ACHN (cell line): Measurements from ENCODE around the gene KNL1.
"Not testable (repeated sequence)": the region's sequence is repeated elsewhere in the genome, so short reads cannot be mapped to it uniquely, and the experiment has no call there.

ENCODE experiments used
- DNase-seq: peaks from one replicate; pipeline ENCODE4 v3.0.0-alpha.2; 2015
- in situ Hi-C: cut with HindIII; loops from 2 replicates; pipeline ENCODE4 v1.10.0; 2017; ENCODE audit warnings: low sequenced_read_pairs, low pct_ligation_motif_present, low pct_unique_long_range_greater_than_20kb

The KNL1 gene

DNA sequence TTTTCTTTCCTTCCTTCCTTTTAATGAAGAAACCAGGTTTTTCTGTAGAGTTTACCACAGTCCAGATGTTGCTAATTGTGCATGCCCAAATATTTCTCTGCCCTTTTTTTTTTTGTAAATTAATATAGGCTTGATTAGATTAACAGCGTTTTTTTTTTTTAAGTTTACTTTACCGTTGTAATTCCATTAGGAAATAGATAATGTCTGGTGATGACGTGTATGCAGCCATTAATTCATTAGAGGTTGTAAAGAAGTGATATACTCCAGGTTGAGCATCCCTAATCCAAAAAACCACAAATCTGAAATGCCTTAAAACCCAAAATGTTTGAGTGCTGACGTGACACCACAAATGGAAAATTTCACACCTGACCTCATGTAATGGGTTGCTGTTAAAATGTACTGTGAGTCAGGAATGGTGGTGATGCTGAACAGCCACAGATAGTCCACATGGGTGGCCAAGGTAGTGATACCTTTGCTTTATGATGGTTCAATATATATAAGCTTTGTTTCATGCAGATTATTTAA lies 43.2 kb downstream of the KNL1 start:
- in situ Hi-C loops: no loop called here
- DNase-seq: no peak

DNA sequence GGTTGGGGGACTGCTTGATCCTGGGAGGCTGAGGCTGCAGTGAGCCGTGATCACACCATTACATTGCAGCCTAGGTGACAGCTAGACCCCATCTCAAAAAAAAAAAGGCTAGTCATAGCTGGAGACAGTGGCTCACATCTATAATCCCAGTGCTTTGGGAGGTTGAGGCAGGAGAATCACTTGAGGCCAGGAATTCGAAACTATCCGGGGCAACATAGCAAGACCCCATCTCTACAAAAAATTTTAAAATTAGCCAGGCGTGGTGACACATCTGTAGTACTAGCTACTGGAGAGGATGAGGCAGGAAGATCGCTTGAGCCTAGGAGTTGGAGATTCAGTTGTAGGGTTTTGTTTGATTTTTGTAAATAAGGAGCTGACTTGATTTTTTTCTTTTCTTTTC lies 45.6 kb downstream of the KNL1 start:
- DNase-seq: no peak

DNA sequence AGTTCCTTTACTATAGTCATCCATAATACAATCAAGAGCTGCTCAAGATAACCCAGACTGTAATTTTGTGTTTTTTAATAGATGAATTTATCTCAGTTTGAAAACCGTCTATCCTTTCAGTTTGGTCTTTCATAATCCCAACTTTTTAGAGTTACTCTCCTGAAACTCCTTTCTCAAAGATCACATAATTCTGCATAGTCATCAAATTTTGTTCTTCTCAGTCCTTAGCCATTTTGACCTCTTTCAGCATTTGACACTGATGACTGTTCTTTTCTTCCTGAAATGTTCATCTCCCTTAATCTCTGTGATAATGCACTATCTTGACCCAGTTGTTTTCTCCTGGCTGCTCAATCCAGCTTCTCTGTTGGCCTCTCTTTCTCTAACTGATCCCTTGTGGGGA lies 53.5 kb downstream of the KNL1 start:
- no peak for DNase-seq
- in situ Hi-C loops: no loop called here

More for the DNA sequence above, 45.6 kb downstream of the KNL1 start:
- in situ Hi-C loops: no loop called here

DNA sequence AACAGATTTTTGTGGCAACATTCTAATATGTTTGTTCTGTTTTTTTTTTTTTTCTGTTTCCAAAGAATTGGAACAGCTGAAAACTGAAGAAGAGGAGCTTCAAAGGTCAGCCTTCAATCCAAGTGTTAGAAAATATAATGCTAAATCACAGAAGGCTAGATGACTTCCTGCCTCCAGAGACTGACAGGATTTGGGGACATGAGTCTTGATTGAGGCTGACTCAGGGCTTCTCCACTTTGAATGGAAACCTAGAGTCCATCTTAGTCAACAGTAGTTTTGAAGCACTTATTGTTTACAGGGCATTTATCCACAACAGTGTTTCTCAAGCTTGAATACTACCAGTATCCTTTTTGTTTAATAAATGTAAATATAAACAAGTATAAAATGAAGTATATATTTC lies 56.4 kb downstream of the KNL1 start:
- DNase-seq: no peak
- in situ Hi-C loops: no loop called here

DNA sequence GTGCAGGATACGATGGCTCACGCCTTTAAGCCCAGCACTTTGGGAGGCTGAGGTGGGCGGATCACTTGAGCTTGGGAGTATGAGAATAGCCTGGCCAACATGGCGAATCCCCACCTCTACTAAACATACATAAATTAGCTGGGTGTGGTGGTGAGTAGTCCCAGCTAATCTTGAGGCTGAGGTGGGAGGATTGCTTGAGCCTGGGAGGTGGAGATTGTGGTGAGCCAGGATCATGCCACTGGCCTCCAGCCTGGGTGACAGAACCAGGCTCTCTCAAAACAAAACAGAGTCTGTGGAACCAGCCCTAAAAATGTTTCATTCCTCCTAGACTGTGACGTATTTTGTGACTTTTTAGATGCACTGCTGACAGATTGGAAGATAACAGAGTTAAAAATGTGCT lies 66.6 kb downstream of the KNL1 start:
- in situ Hi-C loops: no loop called here

DNA sequence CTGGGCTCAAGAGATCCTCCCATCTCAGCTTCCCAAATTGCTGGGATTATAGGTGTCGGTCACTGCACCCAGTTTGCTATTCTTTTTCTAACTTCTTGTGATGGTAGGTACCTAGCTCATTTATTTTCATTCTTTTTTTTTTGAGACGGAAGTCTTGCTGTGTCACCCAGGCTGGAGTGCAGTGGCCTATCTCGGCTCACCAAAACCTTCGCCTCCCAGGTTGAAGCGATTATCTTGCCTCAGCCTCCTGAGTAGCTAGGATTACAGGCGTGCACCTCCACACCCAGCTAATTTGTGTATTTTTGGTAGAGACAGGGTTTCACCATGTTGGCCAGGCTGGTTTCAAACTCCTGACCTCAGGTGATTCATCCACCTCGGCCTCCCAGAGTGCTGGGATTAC lies 70.9 kb downstream of the KNL1 start:
- no peak for DNase-seq
- in situ Hi-C loops: no loop called here

More for the DNA sequence above, 66.6 kb downstream of the KNL1 start:
- DNase-seq: no peak

DNA sequence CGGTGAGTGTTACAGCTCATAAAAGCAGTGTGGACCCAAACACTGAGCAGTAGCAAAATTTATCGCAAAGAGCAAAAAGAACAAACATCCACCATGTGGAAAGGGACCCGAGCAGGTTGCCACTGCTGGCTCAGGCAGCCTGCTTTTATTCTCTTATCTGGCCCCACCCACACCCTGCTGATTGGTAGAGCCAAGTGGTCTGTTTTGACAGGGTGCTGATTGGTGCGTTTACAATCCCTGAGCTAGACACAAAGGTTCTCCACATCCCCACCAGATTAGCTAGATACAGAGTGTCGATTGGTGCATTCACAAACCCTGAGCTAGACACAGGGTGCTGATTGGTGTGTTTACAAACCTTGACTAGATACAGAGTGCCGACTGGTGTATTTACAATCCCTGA lies 82.2 kb downstream of the KNL1 start:
- DNase-seq, in situ Hi-C loops: not testable (repeated sequence)

DNA sequence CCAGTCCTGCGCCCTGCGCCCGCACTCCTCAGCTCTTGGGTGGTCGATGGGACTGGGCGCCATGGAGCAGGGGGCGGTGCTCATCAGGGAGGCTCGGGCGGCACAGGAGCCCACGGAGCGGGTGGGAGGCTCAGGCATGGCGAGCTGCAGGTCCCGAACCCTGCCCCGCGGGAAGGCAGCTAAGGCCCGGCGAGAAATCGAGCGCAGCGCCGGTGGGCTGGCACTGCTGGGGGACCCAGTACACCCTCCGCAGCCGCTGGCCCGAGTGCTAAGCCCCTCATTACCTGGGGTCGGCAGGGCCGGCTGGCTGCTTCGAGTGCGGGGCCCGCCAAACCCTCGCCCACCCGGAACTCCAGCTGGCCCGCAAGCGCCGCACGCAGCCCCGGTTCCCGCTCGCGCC lies 82.9 kb downstream of the KNL1 start:
- in situ Hi-C loops: not testable (repeated sequence)

DNA sequence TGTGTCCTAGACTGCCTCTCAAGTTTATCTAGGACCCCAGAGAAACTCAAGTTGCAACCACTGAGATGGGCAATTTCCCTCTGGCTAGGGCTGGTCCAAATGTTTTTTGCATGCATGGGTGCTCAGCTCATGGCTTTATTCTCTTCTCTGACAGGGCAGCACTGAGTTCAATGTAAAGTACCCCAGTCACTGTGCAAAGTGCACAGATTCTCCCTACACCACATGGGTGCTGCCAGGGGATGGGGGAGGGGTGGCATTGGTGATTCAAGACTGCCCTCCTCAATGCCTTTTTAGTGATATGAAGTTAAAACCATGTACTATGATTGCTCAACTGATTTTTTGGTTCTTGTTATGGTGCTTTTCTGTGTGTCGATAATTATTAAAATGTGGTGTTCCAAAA lies 86.1 kb downstream of the KNL1 start:
- no peak for DNase-seq
- in situ Hi-C loops: no loop called here

More for the DNA sequence above, 82.9 kb downstream of the KNL1 start:
- DNase-seq: not testable (repeated sequence)

DNA sequence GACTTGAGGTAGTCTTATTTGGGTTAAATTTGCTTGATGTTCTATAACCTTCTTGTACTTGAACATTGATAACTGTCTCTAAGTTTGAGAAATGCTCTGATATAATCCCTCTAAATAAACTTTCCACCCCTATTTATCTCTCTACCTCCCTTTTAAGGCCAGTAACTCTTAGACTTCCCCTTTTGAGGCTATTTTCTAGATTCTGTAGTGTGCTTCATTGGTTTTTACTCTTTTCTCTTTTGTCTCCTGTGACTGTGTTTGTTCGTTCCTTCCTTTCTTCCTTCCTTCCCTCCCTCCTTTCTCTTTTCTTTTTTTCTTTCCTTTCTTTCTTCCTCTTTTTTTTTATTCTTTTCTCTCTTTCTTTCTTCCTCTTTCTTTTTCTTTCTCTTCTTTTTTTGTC lies 86.9 kb downstream of the KNL1 start:
- in situ Hi-C loops, DNase-seq: not testable (repeated sequence)

DNA sequence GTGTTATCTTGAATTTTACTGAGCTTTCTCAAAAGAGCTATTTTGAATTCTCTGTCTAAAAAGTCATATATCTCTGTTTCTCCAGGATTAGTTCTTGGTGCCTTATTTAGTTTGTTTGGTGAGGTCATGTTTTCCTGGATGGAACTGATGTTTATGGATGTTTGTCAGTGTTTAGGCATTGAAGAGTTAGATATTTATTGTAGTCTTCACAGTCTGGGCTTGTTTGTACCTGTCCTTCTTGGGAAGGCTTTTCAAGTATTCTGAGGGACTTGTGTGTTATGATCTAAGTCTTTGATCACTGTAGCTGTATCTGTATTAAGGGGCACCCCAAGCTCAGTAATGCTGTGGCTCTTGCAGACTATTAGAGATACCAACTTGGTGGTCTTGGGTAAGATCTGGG lies 90.3 kb downstream of the KNL1 start:
- DNase-seq: no peak
- in situ Hi-C loops: no loop called here

DNA sequence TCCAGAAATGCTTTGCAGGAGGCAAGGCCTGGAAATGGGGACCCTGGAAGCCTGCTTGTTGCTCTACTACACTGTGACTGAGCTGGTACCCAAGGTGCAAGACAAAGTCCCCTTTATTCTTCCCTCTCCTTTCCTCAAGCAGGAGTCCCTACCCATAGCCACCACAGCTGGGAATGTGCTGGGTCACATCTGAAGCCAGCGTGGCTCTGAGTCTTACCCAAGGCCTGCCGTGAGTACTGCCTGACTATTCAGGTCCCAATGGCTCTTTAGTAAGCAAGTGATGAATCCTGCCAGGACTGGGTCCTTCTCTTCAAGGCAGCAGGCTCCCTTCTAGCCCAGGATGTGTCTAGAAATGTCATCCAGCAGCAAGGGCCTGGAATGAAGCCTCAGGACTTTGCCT lies 91.3 kb downstream of the KNL1 start:
- in situ Hi-C loops: no loop called here
- no peak for DNase-seq

DNA sequence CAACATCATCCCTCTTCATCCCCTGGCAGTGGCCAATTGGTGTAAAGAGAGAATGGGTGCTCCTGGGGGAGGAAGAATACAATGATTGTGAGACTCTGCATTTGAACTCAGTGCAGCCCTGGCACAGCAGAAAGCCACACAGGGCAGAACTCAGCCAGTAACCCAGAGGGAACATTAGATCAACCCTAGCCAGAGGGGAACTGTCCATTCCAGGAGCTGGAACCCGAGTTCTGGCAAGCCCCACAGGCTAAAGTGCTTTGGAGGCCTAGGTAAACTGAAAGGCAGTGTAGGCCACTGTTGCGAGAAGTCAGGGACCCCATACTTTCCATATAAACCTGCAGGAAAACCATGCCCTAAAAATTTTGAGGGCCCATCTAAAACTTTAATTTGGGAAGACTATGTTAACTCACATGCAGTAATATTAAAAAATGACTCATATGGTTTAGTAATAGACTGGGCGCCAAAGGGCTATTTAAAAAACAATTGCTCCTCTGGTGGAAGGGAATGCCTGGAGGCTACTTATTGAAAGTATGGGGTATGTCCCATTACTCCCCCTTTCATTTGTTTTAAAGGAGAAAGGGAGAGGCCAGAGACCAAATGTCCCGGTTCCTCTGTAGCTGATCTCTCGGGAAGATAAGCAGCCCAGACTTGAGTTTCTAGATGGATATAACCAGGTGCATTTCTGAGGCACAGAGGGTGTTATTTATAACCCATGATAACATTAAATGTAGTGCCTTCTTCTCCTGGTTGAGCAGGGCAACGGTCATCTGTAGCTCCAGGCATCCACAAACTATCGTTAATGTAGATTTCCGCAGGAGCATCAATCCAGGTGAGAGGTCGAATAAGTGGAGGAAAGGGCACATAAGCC lies 95.1 kb downstream of the KNL1 start:
- no peak for DNase-seq
- in situ Hi-C loops: no loop called here

DNA sequence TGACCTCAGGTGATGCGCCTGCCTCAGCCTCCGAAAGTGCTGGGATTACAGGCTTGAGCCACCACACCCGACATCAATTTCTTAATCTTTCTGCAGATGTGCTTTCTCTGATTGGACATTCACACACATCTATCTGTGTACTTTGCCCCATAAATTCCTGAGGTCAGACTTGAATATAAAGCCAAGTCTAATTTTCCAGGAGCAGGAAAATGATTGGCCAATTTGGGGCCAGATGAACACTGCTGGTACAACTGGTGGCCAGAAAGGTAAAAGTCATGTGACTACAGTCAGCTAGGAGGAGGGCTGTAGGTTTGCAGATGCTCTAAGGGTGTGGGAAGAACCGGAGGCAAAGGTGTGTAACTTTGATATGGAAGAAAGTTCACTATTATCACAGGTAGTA lies 97.7 kb downstream of the KNL1 start:
- DNase-seq: no peak
- in situ Hi-C loops: no loop called here

DNA sequence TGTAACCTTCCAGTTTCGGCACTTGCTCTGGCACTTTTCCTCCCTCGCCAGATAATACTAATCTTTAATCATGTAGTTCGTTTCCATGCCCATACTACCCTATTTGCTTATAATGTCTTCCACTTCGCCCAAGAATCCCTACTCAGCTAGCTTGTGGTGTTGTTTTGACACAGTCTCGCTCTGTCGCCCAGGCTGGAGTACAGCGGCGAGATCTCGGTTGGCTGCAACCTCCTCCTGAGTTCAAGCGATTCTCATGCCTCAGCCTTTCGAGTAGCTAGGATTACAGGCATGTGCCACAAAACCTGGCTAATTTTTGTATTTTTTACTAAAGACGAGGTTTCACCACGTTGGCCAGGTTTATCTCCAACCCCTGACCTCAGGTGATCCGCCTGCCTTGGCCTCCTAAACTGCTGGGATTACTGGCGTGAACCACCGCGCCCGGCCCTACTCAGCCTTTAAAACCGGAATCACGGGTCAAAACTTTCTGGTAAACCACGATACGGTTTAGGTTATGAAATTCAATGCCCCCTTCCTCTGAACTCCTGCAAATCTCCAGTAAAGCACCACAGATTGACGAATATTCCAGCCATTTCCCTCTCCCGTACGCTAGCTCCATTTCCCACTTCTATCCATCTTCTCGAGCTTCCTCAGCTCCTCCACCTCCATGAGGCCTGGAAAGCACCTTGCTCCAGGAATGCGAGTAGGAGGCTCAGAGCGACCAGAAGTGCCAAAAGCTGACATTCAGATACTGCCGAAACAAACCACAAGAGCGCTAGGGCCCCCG lies 100.0 kb downstream of the KNL1 start:
- in situ Hi-C loops: no loop called here

DNA sequence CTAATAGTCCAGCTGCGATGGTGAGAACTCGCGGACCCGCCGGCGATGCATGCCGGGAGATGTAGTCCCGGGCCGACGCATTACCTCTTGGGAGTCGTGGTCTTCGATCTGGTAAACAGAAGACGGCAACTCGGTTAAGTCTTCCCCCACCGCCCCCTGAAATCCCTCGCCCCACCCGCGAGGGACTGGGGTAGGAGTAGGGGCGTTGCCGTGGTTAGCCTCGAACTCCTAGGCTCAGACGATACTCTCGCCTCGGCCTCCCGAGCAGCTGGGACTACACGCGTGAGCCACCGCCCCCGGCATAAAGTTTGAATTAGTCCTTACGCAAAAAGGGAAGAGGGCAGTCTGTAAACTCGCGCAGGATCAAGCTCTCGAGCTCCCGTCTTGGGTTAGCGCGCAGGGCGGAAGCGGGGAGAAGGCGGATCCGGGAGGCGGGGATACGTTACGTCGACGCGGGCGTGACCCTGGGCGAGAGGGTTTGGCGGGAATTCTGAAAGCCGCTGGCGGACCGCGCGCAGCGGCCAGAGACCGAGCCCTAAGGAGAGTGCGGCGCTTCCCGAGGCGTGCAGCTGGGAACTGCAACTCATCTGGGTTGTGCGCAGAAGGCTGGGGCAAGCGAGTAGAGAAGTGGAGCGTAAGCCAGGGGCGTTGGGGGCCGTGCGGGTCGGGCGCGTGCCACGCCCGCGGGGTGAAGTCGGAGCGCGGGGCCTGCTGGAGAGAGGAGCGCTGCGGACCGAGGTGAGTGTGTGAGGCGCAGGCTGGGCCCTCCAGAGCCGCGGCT lies 100.8 kb downstream of the KNL1 start, which contains the start of gene RAD51:
Gene RAD51, plus strand, starts transcription at position 487 of the 781 bp plus-strand sequence. CDS start 3,585 bp downstream, outside the sequence.
- in situ Hi-C loops: no loop called here
- peak; percentile 92 for DNase-seq

More for the DNA sequence above, 100.0 kb downstream of the KNL1 start:
- no peak for DNase-seq

DNA sequence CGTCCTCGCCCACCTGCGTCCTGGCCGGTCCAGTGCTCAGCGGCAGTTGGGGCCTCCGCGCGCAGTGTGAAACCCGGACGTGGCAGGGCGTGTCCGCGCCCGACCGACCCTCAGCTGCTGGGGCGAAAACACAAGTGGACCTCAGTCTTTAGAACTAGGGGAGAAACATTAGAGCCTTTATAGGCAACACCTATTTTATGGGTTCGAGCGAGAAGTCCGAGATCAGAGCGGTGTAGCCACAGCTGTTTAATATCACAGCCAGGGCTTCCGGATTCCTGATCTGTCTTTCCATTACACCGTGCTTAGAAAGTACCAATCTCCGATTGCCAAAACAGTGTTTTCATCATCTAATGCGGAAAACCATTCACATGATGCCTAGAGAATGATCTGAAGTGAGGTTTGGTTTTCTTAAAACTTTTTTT lies 101.4 kb downstream of the KNL1 start:
- in situ Hi-C loops: no loop called here
- DNase-seq: peak; percentile 21

DNA sequence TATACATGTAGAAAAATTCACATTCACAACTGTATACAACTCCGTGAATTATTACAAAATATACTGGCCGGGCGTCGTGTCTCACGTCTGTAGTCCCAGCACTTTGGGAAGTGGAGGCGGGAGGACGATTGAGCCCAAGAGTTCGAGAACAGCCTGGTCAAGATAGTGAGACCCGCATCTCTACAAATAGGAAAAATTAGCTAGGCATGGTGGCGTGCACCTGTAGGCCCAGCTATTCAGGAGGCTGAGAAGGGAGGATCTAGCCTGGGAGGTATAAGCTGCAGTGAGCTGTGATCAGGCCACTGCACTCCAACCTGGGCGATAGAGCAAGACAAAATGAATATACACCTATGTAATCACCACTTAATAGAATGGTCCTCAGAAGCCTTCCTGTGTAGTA lies 102.2 kb downstream of the KNL1 start:
- DNase-seq: no peak
- in situ Hi-C loops: no loop called here

DNA sequence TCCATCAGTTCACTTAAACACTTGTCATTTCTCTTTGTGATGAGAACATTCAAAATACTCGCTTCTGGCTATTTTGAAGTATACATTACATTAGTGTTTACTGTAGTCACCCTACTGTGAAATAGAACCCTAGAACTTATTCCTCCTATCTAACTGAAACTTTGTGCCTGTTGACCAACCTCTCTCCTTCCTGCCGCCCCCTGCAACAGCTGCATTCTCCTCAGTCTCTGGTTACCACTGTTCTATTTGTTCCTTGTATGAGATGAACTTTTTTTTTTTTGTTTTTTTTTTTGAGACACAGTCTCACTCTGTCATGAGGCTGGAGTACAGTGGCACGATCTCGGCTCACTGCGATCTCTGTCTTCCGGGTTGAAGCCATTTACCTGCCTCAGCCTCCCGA lies 103.9 kb downstream of the KNL1 start:
- in situ Hi-C loops: no loop called here

More for the DNA sequence above, 103.9 kb downstream of the KNL1 start:
- no peak for DNase-seq
